GM19328 (cell line): ENCODE measurements around the gene SOBP.
"Not testable (repeated sequence)": the region's sequence is repeated elsewhere in the genome, so short reads cannot be mapped to it uniquely, and the experiment has no call there.

ENCODE experiments used
- ATAC-seq: cut with Tn5 transposase; IDR thresholded peaks from one replicate; pipeline ENCODE4 v1.9.1; 2021; ENCODE audit warnings: mild to moderate bottlenecking, moderate library complexity; ENCODE audit not compliant: unreplicated experiment

The SOBP gene

GRCh38 chr6:107488174-107488874, 1.6 kb upstream of the SOBP start:
- ATAC-seq = no peak

GRCh38 chr6:107488875-107489635, 862 bp upstream of the SOBP start:
- no peak for ATAC-seq

GRCh38 chr6:107490566-107491137, 735 bp downstream of the SOBP start:
- ATAC-seq = no peak

GRCh38 chr6:107491138-107491609, 1.3 kb downstream of the SOBP start:
- no peak for ATAC-seq

- ATAC-seq = no peak
Observed at GRCh38 chr6:107491760-107492660, 2.1 kb downstream of the SOBP start.

GRCh38 chr6:107493158-107494057, 3.5 kb downstream of the SOBP start:
- no peak for ATAC-seq

- no peak for ATAC-seq
Observed at GRCh38 chr6:107495196-107495643, 5.3 kb downstream of the SOBP start.

- no peak for ATAC-seq
Observed at GRCh38 chr6:107495971-107496370, 6.1 kb downstream of the SOBP start.

- no peak for ATAC-seq
Observed at GRCh38 chr6:107496892-107497684, 7.2 kb downstream of the SOBP start.

- ATAC-seq = no peak
Observed at GRCh38 chr6:107504270-107505026, 14.5 kb downstream of the SOBP start.

- ATAC-seq = no peak
Observed at GRCh38 chr6:107506145-107506544, 16.2 kb downstream of the SOBP start.

GRCh38 chr6:107509506-107509905, 19.6 kb downstream of the SOBP start:
- ATAC-seq = no peak

- ATAC-seq = no peak
Observed at GRCh38 chr6:107510108-107510507, 20.2 kb downstream of the SOBP start.

GRCh38 chr6:107511511-107511993, 21.6 kb downstream of the SOBP start:
- ATAC-seq = no peak

GRCh38 chr6:107513214-107513613, 23.3 kb downstream of the SOBP start:
- no peak for ATAC-seq

- ATAC-seq = no peak
Observed at GRCh38 chr6:107515955-107516354, 26.0 kb downstream of the SOBP start.

GRCh38 chr6:107517274-107517673, 27.4 kb downstream of the SOBP start:
- ATAC-seq = no peak

- ATAC-seq = not testable (repeated sequence)
Observed at GRCh38 chr6:107519224-107519623, 29.3 kb downstream of the SOBP start.
